Smooth muscle cell of bladder (primary cell): ENCODE data around the gene JUN. TPM values are rescaled to one million over a fixed set of nuclear protein-coding genes. Genes with fewer than 3 reads are reported as not detected.

Experiments used
- total RNA-seq: library from RNA; depleted of rRNA; stranded (reverse); fragments of >200 nt; gene quantifications from 2 replicates; pipeline ENCODE4 v1.2.3, GENCODE V29; 2014

The JUN gene
- total RNA-seq = 27.9 and 58.1 TPM in 2 replicates

DNA sequence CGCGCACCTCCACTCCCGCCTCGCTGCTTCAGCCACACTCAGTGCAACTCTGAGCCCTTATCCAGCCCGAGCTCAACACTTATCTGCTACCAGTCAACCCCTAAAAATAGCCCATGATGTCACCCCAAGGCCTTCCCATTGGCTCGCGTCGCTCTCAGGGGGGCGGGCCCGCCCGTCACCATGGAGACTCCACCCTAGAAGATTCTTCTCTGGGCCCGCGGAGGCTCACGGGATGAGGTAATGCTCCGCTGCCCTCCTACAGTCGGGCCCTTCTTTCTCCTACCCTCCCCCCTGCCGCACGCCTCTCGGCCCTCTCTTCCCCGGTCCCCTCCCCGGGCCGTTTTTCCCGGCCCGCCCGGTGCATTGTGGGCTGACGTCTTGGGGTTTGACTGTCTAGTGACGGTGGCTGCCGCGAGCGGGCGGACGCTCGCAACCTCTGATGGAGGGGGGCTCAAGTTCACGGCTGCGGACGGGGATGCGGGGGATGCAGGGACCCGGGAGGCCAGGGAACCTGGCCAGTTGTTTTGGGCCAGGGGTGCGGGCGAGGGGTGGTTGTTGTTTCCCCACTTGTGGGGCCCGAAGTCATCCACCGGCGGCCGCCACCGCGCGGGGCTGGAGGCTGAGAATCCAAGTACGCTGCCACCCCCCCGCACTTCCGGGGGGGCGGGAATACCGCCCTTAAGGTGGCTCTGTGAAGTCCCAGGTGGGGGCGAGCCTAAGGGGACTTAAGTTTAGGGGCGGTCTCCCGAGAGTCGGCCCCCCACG lies at the start of gene JUN:
Gene JUN (minus strand): TSS at position 55 of the 765 bp plus-strand sequence. CDS start 977 bp downstream, outside the sequence.

Other genes with a start within 250 kb of the JUN start
- 28.2 and 40.7 TPM in 2 replicates for gene OMA1, start 237.3 kb downstream of the JUN start, total RNA-seq
- 0.09 and 0.14 TPM in 2 replicates for gene TACSTD2, start 206.8 kb downstream of the JUN start, total RNA-seq
- gene MYSM1, start 84.0 kb downstream of the JUN start, total RNA-seq = 11.7 and 15.9 TPM in 2 replicates